Stimulated activated naive CD4-positive, alpha-beta T cell (primary cell): ENCODE results near the gene LOXL3.
A peak's percentile ranks its signal among the peaks of the same experiment; 100 is the strongest.

ENCODE experiments used
- DNase-seq, 6 experiments: peaks; one replicate each; lab custom pipeline; 2025; lab: John Stamatoyannopoulos, UW

LOXL3 gene

GRCh38 chr2:74505448-74506246, 48.1 kb downstream of the LOXL3 start:
- DNase-seq: no peak

- DNase-seq: no peak
These were observed 49.2 kb downstream of the LOXL3 start for GRCh38 chr2:74504591-74504990.

- no peak for DNase-seq
These were observed 50.0 kb downstream of the LOXL3 start for GRCh38 chr2:74503506-74504475.

DNA sequence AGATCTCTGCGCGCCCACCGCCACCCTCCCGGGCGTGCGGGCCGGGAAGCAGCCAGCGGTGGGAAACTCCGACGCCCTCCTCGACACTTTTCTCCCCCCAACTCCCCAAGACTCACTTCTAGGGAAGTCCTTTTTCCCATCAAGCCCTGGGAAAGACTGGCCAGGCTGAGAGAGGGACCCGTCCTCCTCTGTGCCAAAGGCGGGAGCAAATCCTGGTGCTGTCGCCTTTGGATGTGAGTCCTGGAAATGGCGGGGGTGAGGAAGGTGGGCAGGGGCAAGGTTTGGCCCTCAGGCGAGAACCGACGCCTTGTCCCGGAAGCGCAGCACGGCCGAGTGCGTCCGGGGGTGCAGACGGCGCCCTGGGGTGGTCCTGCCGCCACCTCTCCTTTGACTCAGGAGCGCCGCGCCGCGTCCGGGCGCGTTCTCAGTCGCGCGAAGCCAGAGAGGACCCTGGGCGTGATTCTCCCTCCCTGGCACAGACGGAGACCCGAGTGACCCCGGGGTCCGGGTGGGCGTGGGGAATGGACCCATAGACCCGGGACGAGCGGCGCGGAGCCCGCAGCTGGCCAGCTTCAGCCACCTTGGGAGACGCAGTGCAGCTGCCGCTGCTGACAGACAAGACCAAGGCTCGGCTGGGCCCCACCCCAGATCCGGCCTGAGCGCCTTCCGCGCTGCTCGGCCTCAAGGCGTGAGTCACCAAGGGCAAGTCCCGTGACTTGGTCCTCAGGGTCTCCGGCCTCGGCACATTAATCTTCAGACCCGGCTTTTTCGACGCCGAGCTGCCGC, 50.8 kb downstream of the LOXL3 start:
- no peak for DNase-seq

- no peak for DNase-seq
These were observed 51.5 kb downstream of the LOXL3 start for GRCh38 chr2:74502147-74502719.

GRCh38 chr2:74501335-74502071, 52.2 kb downstream of the LOXL3 start:
- DNase-seq: no peak

DNA sequence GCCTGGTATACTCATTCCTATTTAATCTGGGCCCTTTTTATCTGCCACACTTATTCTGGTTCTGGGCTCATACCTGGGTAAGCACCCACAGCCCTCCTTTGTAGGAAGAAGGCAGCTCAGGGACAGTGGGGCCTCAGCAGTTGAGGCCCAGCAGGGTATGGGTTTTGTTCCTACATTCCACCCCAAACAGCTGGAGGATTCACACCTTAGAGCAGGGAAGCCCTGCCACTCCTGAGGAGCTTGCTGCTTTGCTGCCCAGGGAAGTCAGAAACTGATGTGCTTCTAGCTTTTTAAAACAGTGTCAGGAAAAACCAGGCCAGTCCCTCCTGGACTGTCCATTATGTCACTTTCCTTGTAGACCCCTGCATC, 53.2 kb downstream of the LOXL3 start:
- no peak for DNase-seq

DNA sequence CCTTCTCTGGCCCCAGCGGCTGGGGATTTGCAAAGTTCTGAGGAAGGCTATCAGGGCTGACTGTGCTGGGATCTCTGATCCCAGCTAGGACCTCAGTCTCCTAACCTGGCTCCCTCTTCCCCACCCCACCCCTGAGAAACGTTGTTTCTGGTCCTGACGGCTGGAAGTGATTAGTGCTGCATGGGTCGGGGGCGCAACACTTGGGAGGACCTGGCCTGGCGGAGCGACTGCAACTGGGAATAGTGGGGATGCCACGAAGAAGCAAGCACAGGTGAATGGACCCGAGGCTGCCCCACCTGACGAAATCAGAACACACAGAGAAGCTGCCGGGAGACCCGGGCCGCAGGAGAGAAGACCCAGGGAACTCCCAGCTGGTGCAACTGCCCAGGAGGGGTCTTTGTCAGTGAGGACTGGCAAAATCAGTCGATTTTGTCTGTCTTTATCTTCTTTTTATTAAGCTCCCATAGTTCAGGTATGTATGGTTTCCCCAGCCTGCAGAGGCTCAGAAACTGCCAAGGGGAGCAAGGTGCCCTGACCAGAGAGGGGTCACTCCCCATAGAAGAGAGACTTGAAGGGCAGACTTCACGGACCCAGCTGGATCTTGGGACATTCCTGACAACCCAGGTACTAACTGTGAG, 53.7 kb downstream of the LOXL3 start:
- no peak for DNase-seq

GRCh38 chr2:74499267-74499939, 54.3 kb downstream of the LOXL3 start, which contains the start of gene LBX2:
Gene LBX2, minus strand, starts transcription at chr2:74499603. Its CDS starts 66 bp downstream, at chr2:74499537.
- no peak for DNase-seq

DNA sequence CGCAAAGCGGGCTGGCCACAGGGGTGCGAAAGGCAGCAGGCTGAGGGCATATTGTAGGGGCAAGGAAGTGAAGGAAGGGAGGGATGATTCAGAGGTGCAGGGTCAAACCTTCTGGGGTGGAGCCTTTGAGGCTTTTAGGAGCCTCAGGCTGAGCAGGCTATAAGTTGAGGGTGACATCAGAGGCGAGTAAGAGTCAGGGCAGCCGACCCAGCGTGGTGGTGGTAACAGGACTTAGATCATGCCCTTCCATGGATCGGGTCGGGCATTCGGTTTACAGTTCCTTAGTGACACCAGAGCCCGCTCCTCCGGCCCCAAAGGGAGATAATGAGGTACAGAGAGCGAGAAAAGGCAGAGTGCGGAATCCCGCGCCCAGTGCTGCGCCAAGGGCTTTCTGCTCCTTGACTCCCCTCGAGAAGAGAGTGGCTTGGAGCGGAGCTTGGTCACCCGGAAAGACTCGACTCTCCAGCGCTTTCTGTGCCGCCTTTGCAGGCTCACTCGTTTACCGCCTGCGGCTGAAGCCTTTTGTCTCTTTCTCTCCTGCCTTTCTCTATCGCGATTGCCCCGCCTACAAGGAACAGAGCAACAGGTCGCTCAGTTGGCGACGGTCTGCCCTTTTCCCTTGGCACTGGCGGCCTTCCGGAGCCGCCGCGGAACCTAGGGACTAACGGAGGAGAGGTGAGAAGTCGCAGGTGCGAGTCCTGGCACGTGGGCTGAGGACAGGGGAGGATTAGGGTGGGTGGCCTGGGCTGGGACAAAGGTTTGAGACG, 55.1 kb downstream of the LOXL3 start:
- DNase-seq: peak in 2 of 6 experiments; percentile 27 to 47

GRCh38 chr2:74497777-74498499, 55.8 kb downstream of the LOXL3 start:
- no peak for DNase-seq

GRCh38 chr2:74496997-74497776, 56.6 kb downstream of the LOXL3 start:
- DNase-seq: no peak

- no peak for DNase-seq
These were observed 58.3 kb downstream of the LOXL3 start for GRCh38 chr2:74495440-74495839.

GRCh38 chr2:74493546-74493945, 60.2 kb downstream of the LOXL3 start:
- no peak for DNase-seq

DNA sequence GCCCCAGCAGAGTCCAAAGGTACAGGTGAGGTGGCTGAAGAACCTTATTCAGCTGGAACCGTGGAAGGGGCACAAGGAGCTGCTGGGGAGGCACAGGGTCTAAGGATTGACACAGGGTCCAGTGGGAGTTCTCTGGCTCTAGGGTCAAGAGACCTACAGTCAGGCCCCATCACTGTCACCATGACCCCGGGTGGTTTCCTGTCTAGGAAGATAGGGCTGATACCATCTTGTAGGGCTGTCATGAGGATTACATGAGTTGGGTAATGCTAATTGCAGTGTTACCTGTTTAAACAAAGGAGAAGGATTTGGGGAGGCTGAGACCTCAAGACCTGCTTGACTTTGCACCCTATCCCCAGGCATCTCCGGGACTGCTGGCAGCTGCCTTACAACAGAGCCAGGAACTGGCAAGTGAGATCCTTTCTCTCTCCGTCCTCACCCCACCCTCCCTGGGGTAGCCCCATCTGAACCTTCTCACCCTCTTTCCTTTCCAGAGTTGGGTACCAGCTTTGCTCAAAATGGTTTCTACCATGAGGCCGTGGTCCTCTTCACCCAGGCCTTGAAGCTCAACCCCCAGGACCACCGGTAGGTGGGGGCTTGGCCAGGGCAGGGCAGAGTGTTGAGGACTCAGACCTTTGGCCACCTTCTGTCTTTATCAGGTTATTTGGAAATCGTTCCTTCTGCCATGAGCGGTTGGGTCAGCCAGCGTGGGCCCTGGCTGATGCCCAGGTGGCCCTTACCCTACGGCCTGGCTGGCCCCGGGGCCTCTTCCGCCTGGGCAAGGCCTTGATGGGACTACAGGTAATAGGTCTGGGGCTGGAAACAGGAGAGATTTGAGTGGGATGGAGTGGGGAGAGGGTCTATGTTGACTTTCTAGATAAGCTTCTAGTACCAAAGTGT, 61.8 kb downstream of the LOXL3 start:
- DNase-seq: no peak

DNA sequence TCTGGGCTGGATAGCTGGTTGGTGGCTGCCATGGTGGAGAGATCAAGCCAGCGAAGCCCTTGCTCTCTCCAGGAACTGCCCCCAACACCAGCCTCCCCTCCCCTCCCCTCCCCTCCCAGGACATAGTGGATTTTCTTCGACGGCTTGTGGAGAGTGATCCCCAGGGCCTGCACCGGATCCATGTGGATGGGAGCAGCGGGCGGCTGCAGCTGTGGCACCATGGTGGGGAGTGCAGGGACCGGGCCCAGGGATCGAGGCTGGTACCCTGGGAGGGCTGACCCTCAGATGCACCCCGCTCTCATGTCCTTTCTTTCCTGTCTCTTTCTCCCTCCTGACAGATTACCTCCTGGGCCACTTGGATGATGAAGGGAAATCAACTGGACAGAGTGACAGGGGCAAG, 63.8 kb downstream of the LOXL3 start:
- DNase-seq: no peak
